Measurements from ENCODE around the gene USHBP1. TPM values are rescaled to one million over a fixed set of nuclear protein-coding genes. Genes with fewer than 3 reads are reported as not detected.

Gene USHBP1
- polyA plus RNA-seq, 3 donors = 4.2 to 7.1 (median 6.5) TPM

GRCh38 chr19:17226002-17226933 lies 38.3 kb downstream of the USHBP1 start, which contains the start of gene OCEL1:
TSS of gene OCEL1 (plus strand) at chr19:17226226. CDS start at chr19:17226248, 22 bp downstream.
- peak; percentile 90 to 98 (median 96) for DNase-seq (ENCODE audit: extremely low read depth in 1 of 11, low read depth in 9 of 11, low spot score in 4 of 11)

DNA sequence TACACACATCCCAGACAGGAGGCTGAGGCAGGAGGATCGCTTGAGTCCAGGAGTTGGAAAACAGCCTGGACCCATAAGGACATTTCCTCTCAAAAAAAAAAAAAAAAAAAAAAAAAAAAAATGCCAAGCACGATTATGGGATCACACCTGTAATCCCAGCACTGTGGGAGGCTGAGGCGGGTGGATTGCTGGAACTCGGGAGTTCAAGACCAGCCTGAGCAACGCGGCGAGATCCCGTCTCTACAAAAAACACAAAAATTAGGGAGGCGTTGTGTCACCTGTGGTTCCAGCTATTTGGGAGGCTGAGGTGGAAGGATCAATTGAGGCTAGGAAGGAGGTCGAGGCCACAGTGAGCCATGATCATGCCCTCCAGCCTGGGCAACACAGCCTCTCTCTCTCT lies 39.5 kb downstream of the USHBP1 start:
- no peak for DNase-seq (ENCODE audit: extremely low read depth in 1 of 11, low read depth in 9 of 11, low spot score in 4 of 11)

DNA sequence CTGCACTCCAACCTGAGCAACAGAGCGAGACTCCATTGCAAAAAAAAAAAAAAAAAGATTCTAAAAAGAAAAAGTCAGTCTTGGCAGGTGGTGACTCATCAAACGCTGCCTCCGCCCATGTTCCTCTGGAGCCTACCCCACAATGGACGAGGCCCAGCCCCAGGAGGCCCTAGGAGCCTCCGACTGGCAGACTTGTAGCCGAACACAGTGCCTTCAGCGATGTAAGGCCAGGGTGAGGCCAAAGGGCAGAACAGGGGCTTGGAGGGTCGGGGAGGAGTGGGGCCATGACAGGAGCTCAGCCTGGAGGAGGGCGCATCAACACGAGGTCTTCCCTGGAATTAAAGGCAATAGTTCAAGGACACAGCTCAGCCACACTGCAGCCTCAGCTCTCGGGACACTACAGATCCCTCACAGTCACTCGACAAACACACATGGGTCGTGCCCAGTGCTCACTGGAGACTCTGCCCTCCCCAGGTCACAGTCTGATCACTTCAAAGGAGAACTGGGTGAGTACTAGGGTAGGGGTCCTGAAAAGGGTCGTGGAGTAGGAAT lies 44.3 kb downstream of the USHBP1 start:
- no peak for DNase-seq (ENCODE audit: extremely low read depth in 1 of 11, low read depth in 9 of 11, low spot score in 4 of 11)

DNA sequence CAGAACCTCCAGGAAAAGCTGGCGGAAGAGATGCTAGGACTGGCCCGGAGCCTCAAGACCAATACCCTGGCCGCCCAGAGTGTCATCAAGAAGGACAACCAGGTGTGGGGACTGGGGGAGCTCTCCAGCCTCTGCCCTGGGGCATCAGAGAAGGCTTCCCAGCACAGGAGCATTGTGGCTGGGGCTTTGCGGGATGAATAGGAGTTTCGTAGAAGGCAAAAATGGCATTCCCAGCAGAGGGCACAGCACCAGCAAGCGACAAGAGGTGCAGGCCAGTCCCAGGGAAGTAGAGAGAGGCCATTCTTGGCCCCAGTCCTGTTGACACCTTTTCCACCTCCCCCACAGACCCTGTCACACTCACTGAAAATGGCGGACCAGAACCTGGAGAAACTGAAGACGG lies 45.3 kb downstream of the USHBP1 start:
- no peak for DNase-seq (ENCODE audit: extremely low read depth in 1 of 11, low read depth in 9 of 11, low spot score in 4 of 11)

GRCh38 chr19:17216058-17216670 lies 48.4 kb downstream of the USHBP1 start:
- DNase-seq (ENCODE audit: extremely low read depth in 1 of 11, low read depth in 9 of 11, low spot score in 4 of 11) = no peak

DNA sequence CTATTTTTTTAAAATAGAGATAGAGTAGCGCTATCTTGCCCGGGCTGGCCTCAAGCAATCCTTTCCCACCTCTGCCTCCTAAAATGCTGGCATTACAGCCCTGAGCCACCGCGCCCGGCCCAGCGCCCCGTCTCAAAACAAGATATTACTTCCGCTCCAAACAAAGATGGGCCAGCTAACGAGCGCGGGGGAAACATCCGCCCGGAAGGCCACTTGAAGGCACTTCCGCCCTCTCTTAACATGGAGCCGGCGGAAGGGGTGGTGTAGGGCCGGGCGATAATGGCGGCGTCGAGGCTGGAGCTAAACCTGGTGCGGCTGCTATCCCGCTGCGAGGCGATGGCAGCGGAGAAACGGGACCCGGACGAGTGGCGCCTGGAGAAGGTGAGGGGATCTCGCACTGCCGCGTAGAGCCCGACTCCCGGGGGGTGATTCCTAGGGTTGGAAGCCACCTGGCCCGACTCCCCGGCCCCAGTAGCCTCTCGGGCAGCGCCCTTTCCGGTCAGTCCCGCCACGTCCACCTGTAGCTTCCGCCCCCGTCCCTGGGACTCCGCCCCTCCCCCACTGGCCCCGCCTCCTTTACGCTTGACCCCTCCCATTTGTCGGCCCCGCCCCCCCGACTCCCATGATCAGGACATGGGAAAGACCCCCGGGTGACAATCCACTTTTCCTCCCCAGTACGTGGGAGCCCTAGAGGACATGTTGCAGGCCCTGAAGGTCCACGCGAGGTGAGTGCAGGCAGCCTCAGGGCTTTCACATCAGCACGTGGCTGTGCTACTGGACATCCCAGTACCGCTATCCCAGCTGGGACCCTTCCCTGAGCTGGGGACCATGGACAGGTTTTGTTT lies 49.2 kb downstream of the USHBP1 start, which contains the start of gene USE1:
USE1 (plus strand) TSS at position 231 of the 845 bp plus-strand sequence; CDS start at position 280, 49 bp downstream.
- peak; percentile 79 to 92 (median 88) for DNase-seq (ENCODE audit: extremely low read depth in 1 of 11, low read depth in 9 of 11, low spot score in 4 of 11)

DNA sequence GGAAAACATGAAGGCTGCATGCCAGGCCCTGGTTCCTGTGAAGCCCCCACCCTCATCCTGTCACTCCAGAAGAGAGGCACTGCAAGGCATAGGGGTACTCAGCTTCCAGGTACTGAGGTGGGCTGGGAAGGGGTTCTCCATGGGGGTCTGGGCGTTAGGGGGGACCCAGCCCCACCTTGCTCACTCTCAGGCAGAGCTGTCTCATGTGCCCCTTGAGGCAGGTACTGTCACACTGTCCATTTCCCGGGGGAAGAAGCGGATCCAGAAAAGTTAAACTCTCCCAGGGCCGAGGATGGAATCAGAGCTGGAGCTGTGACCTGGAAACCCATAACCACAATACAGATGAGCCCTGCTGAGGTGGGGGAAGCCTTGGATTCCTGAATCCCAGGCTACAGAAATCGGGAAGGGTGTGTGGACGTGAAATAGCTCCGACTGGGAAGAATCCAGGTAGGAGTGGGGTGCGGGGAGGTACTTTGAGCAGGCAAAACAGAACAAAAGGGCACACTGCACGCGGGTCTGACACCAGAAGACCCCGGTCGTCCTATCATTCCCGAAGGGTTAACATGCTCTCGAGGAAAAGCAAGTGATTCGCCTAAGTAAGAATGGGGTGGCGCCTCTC lies 49.9 kb downstream of the USHBP1 start:
- no peak for DNase-seq (ENCODE audit: extremely low read depth in 1 of 11, low read depth in 9 of 11, low spot score in 4 of 11)

DNA sequence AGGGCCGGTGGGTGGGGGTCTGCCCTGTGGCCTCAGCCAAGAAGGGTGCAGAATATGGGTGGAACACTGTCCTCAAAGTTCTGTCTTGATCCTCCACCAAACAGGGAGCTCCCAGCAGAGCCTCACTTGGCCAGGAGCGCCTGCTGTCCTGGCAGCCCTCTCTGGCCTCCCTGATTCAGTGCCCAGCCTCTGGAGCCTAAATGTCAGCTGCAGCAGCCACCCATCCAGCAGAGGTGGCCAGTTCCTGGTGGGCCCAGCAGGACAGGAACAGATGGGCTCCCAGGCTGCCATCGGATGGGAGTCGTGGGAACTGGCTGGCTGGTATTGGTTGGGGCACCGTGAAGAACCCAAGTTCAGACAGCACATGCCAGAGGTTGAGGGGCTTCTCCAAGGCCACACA lies 51.2 kb downstream of the USHBP1 start:
- DNase-seq (ENCODE audit: extremely low read depth in 1 of 11, low read depth in 9 of 11, low spot score in 4 of 11) = no peak

DNA sequence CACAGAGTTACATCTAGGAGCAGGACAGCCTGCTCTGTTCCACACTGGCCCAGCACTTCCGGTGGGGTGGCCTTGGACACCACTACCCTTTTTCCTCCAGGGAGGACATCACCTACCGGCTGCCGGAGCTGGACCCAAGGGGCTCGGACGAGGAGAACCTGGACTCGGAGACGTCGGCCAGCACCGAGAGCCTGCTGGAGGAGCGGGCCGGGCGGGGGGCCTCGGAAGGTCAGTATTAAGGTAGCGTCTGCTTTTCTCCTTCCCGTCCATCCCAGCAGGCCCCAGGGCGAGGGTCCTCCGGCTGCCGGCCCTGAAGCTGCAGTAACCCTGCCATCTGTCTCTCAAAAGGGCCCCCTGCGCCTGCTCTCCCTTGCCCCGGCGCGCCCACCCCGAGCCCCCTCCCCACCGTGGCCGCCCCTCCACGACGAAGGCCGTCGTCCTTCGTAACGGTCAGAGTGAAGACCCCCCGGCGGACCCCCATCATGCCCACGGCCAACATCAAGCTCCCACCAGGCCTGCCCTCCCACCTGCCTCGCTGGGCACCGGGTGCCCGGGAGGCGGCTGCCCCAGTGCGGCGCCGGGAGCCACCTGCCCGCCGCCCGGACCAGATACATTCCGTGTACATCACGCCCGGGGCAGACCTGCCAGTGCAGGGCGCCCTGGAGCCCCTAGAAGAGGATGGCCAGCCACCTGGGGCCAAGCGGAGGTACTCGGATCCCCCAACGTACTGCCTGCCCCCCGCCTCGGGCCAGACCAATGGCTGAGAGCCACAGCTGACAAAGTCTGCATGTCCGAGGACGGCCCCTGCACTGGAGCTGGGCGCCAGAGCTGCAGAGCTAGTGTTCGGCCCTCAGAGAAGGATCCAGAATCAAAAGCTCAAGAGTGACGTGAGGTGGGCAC lies 52.7 kb downstream of the USHBP1 start:
- DNase-seq (ENCODE audit: extremely low read depth in 1 of 11, low read depth in 9 of 11, low spot score in 4 of 11) = no peak

- DNase-seq (ENCODE audit: extremely low read depth in 1 of 11, low read depth in 9 of 11, low spot score in 4 of 11) = no peak
Observed at GRCh38 chr19:17210296-17210695, 54.2 kb downstream of the USHBP1 start.

- DNase-seq (ENCODE audit: extremely low read depth in 1 of 11, low read depth in 9 of 11, low spot score in 4 of 11) = no peak
Observed at GRCh38 chr19:17209126-17210036, 55.2 kb downstream of the USHBP1 start.

DNA sequence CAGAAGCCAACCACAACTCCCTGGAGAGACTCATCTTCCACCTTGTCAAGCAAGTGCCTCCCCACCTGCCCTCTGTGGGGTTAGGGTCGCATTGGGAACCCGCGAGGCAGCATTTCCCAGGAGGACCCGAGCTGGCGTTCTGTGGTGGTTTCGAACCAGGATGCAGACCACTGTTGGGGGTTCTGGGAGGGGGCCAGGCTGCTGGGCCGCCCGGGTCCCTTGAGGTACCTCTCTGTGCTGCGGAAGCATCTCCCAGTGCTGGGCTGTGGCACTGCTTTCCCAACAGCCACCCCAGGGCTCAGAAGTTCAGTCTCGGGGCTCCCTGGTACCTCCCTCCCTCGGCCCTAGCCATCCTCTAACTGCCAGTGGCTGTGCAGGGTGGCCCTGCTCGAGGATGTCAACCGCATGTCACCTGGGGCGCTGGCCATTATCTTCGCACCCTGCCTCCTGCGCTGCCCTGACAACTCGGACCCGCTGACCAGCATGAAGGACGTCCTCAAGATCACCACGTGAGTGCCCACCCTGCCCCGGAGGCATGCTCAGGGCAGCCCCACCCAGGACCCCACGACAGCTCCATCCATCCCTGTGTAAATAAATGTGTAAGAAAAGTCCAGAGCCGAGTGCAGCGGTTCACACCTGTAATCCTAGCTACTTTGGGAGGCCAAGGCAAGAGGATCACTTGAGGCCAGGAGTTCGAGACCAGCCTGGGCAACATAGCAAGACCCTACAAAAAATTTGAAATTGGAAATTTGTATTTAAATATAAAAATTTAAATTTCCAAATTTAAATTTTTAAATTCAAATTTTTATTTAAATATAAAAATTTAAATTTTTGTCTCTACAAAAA lies 57.6 kb downstream of the USHBP1 start:
- no peak for DNase-seq (ENCODE audit: extremely low read depth in 1 of 11, low read depth in 9 of 11, low spot score in 4 of 11)

GRCh38 chr19:17205237-17206140 lies 59.1 kb downstream of the USHBP1 start:
- DNase-seq (ENCODE audit: extremely low read depth in 1 of 11, low read depth in 9 of 11, low spot score in 4 of 11) = peak in 3 of 11 donors; percentile 25 to 33 (median 31)

- no peak for DNase-seq (ENCODE audit: extremely low read depth in 1 of 11, low read depth in 9 of 11, low spot score in 4 of 11)
Observed at GRCh38 chr19:17202713-17203112, 61.8 kb downstream of the USHBP1 start.

DNA sequence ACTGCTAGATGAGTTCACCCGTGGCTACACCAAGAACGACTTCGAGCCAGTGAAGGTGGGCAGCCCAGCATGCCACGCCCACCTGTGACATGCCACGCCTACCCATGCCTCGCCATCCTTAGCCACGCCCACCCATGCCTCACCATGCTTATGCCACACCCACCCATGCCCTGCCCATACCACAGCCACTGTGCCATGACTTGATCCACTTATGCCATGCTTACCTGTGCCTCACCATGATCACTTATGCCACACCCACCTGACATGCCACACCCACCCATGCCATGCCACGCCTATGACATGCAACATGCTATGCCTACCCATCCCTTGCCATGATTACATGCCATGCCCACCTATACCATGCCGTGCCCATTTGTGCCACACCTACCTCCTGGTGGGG lies 62.3 kb downstream of the USHBP1 start:
- no peak for DNase-seq (ENCODE audit: extremely low read depth in 1 of 11, low read depth in 9 of 11, low spot score in 4 of 11)
